SU-DHL-6 (cell line): Measurements from ENCODE around the gene GPR82.

Experiments used
- EZH2phosphoT487 ChIP-seq: fragments of 200-600 bp; sonication (generic), shearing (Covaris generic); conservative IDR thresholded peaks from 2 replicates; pipeline ENCODE4 v1.6.1; 2018; ENCODE audit warnings: mild to moderate bottlenecking, antibody characterized with exemption, low read length, moderate library complexity, mixed read lengths
- TF ChIP-seq, protein P1 (sequence below): fragments of 200-600 bp; sonication (generic); IDR thresholded peaks from one replicate; pipeline ENCODE4 v1.5.1; 2017; ENCODE audit warnings: antibody characterized with exemption, mild to moderate bottlenecking, low read length, moderate library complexity; ENCODE audit not compliant: insufficient read depth, poor library complexity, severe bottlenecking

DNA sequence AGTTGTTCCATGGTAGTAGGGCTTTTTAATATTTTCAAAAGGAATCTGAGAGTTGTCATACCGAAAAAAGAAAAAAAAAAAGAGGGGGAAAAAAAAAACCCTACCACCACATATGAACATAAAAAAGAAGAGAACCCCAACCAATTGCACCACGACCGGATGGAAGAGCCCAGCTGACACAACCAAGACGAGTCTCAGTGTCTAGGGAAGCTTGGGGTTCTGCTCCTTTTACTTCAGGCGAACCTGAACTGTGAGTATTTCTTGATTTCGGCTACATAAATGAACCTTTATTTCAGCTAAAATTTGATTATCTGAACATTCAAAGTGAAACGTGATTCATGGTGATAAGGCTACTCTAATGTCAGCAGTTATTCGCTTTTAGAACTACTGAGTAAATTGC lies 35.1 kb upstream of the GPR82 start, which contains the start of gene GPR34:
- TF ChIP-seq, protein P1, sequence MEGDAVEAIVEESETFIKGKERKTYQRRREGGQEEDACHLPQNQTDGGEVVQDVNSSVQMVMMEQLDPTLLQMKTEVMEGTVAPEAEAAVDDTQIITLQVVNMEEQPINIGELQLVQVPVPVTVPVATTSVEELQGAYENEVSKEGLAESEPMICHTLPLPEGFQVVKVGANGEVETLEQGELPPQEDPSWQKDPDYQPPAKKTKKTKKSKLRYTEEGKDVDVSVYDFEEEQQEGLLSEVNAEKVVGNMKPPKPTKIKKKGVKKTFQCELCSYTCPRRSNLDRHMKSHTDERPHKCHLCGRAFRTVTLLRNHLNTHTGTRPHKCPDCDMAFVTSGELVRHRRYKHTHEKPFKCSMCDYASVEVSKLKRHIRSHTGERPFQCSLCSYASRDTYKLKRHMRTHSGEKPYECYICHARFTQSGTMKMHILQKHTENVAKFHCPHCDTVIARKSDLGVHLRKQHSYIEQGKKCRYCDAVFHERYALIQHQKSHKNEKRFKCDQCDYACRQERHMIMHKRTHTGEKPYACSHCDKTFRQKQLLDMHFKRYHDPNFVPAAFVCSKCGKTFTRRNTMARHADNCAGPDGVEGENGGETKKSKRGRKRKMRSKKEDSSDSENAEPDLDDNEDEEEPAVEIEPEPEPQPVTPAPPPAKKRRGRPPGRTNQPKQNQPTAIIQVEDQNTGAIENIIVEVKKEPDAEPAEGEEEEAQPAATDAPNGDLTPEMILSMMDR = no peak
- TF ChIP-seq EZH2phosphoT487 = no peak
